Right atrium auricular region (tissue), 2 donors: ENCODE measurements around the gene VWA1. TPM values are rescaled to one million over a fixed set of nuclear protein-coding genes. Genes with fewer than 3 reads are reported as not detected.
A peak's percentile ranks its signal among the peaks of the same experiment; 100 is the strongest.
"Not testable (repeated sequence)": the region's sequence is repeated elsewhere in the genome, so short reads cannot be mapped to it uniquely, and the experiment has no call there.

ENCODE experiments used
- DNase-seq: peaks from one replicate; pipeline ENCODE4 v3.0.0-alpha.2; 2019; ENCODE audit warnings: low spot score
- H3K27ac ChIP-seq, 2 donors: fragments of 200-600 bp; sonication (generic); 1 replicate in 1 of 2; 2 replicates in 1 of 2; pipeline ENCODE4 v1.5.1; 2016 to 2019
- H3K27me3 ChIP-seq, 2 donors: fragments of 200-600 bp; sonication (generic); one replicate each; pipeline versions ENCODE4 v1.5.1 to v1.6.0; 2017 to 2019
- H3K36me3 ChIP-seq: fragments of 200-600 bp; sonication (generic); one replicate; pipeline ENCODE4 v1.5.1; 2016
- H3K4me1 ChIP-seq, 2 donors: fragments of 200-600 bp; sonication (generic); one replicate each; pipeline versions ENCODE4 v1.5.1 to v1.6.0; 2017 to 2019
- H3K4me3 ChIP-seq, 2 donors: fragments of 200-600 bp; sonication (generic); 1 replicate in 1 of 2; 2 replicates in 1 of 2; pipeline ENCODE4 v1.5.1; 2017 to 2019; ENCODE audit warnings: mild to moderate bottlenecking in 1 of 2, moderate library complexity in 1 of 2
- H3K9me3 ChIP-seq, 2 donors: fragments of 200-600 bp; sonication (generic); one replicate each; pipeline ENCODE4 v1.5.1; 2019
- CTCF ChIP-seq, 2 donors: fragments of 200-600 bp; sonication (generic); IDR thresholded peaks; one replicate each; pipeline ENCODE4 v1.5.1; 2019; ENCODE audit warnings: antibody characterized with exemption in 2 of 2
- total RNA-seq, 2 donors: library from RNA; depleted of rRNA; stranded (reverse); fragments of >200 nt; gene quantifications; one replicate each; pipeline ENCODE4 v1.1.0, GENCODE V29; 2016

VWA1 gene
- total RNA-seq, 2 donors from 2014 or later: 13.0 to 15.2 TPM

GRCh38 chr1:1402072-1402900 is 33.2 kb upstream of the VWA1 start:
- H3K36me3 ChIP-seq: peaks cover 56% of the 10 kb centered on the region
- peaks cover 0 to 48% of the 10 kb centered on the region in 2 donors for H3K4me1 ChIP-seq

GRCh38 chr1:1402901-1403392 is 32.5 kb upstream of the VWA1 start:
- peaks cover 49% of the 10 kb centered on the region for H3K36me3 ChIP-seq
- not testable (repeated sequence) for H3K27me3 ChIP-seq, H3K27ac ChIP-seq, H3K9me3 ChIP-seq, DNase-seq, H3K4me3 ChIP-seq
- H3K4me1 ChIP-seq: peaks cover 0 to 45% of the 10 kb centered on the region in 2 donors

More at GRCh38 chr1:1402072-1402900, 33.2 kb upstream of the VWA1 start:
- no peaks in the 10 kb centered on the region for H3K9me3 ChIP-seq
- no peak for TF ChIP-seq CTCF (IDR thresholded peaks at IDR 0.05)
- DNase-seq: no peak
- no peaks in the 10 kb centered on the region for H3K27me3 ChIP-seq
- no peak overlapping the region for H3K27ac ChIP-seq
- no peak overlapping the region for H3K4me3 ChIP-seq

- H3K36me3 ChIP-seq: peaks cover 48% of the 10 kb centered on the region
- TF ChIP-seq CTCF (IDR thresholded peaks at IDR 0.05): no peak
- H3K27ac ChIP-seq: no peak overlapping the region
- DNase-seq: no peak
- no peaks in the 10 kb centered on the region for H3K9me3 ChIP-seq
- H3K27me3 ChIP-seq: no peaks in the 10 kb centered on the region
- no peak overlapping the region for H3K4me3 ChIP-seq
- peaks cover 0 to 45% of the 10 kb centered on the region in 2 donors for H3K4me1 ChIP-seq
Measured at GRCh38 chr1:1403653-1404052, 31.8 kb upstream of the VWA1 start.

GRCh38 chr1:1406101-1406820 is 29.2 kb upstream of the VWA1 start:
- no peak for TF ChIP-seq CTCF (IDR thresholded peaks at IDR 0.05)
- Histone ChIP-seq H3K9me3 (no peaks in the 10 kb centered on the region), H3K36me3 (peaks cover 38% of the 10 kb centered on the region), H3K4me1 (peaks cover 0 to 34% of the 10 kb centered on the region in 2 donors), H3K27me3 (no peaks in the 10 kb centered on the region), H3K4me3 (peak overlapping the region; percentile 98 to 100), H3K27ac (peak overlapping the region; percentile 75 to 89)
- DNase-seq: no peak

GRCh38 chr1:1406821-1407635 is 28.5 kb upstream of the VWA1 start, which contains the start of gene MRPL20:
Gene MRPL20 (minus strand): TSS chr1:1407293. CDS start chr1:1407217, 76 bp downstream.
- Histone ChIP-seq H3K27ac (peak within 1 kb of the TSS; percentile 75 to 89), H3K4me1 (peaks cover 0 to 34% of the 10 kb centered on the region in 2 donors), H3K4me3 (peak within 1 kb of the TSS; percentile 98 to 100), H3K9me3 (no peaks in the 10 kb centered on the region), H3K27me3 (no peaks in the 10 kb centered on the region), H3K36me3 (peaks cover 30% of the 10 kb centered on the region)
- DNase-seq: peak; percentile 95
- no peak for TF ChIP-seq CTCF (IDR thresholded peaks at IDR 0.05)
